Stimulated activated CD8-positive, alpha-beta memory T cell treated with anti-CD3 and anti-CD28 coated beads, Interleukin-15, amount 100 ng/mL, for 4 hours (primary cell): Measurements from ENCODE around the gene ENPP6.

Experiments used
- DNase-seq, 2 donors: peaks; one replicate each; pipeline ENCODE4 v3.0.0-alpha.2; 2020; ENCODE audit warnings: low read depth in 2 of 2

ENPP6 gene

DNA sequence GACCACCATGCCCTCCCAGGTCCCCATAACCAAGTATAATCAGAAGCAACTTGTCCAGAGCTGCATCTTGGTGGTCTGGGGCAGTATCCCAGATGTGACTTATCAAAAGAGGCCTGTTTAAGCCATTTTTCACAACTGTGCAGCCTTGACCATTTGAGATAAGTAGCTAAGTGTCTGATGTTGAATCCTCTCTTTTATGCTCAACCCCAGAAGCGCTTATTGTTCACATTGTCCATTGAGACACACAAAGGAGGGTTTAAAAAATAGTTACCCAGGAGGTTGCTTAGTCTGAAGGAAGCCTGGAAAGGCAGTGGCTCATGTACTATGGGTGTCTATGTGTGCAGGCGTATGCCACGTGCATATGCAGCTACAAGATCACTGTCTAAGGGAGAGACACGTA, 27.0 kb downstream of the ENPP6 start:
- no peak for DNase-seq

- DNase-seq: no peak
Observed at GRCh38 chr4:184189966-184190365, 27.7 kb downstream of the ENPP6 start.

GRCh38 chr4:184188443-184189400, 29.0 kb downstream of the ENPP6 start:
- DNase-seq: no peak

GRCh38 chr4:184177271-184177670, 40.4 kb downstream of the ENPP6 start:
- DNase-seq: no peak

GRCh38 chr4:184174571-184175488, 42.8 kb downstream of the ENPP6 start:
- no peak for DNase-seq

- no peak for DNase-seq
Observed at GRCh38 chr4:184171011-184171410, 46.7 kb downstream of the ENPP6 start.

DNA sequence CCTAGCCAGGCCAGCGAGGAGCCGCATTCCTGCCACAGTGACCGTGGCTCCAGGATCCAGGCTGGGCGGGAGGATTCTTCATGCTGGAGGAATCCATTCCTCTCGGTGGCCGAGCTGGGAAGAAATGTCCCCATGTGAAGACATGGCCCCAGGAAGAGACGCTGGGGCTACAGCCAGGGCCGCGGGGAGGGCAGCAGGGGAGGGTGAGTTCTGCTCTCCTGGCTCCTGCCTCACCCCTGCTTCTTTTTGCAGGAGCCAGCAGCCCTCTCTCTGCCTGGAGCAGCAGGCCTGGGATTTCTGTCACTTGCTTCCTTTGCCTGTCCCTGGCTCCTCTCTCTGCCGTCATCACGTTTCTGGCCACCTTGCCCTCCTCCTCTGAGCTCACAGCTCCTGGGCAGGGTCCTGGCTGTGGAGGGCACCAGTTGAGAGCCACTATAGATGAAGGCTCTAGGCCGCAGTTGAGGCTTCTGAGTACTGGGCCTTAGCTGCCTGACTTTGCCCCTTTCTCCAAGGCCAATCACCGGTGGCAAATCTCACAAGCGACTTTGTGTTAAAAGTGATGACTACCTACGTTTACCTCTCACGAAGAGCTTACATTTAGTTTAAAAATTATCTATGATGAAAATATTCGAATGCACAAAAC, 48.3 kb downstream of the ENPP6 start:
- DNase-seq: no peak

- DNase-seq: peak in 1 of 2 donors; percentile 21
Observed at GRCh38 chr4:184168406-184169019, 49.2 kb downstream of the ENPP6 start.

- DNase-seq: no peak
Observed at GRCh38 chr4:184167576-184167975, 50.1 kb downstream of the ENPP6 start.

DNA sequence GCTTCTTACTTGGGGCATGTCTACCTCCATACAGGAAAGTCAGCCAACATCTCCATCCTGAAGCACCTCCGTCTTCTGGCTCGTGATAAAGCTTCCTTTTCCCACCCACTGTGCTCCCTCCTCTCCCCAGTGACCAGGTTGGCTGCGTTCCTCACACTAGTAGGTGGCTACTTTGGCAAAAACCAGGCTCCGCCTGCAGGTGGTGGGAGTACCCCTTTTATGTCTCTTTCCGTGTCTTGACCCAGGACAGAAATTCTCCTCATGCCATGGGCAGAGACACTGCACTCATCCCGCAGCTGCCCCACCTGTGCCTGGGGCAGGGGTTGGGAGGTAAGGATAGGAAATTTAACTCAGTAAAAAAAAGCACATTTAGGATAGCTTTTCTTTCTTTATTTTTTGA, 50.9 kb downstream of the ENPP6 start:
- DNase-seq: no peak

DNA sequence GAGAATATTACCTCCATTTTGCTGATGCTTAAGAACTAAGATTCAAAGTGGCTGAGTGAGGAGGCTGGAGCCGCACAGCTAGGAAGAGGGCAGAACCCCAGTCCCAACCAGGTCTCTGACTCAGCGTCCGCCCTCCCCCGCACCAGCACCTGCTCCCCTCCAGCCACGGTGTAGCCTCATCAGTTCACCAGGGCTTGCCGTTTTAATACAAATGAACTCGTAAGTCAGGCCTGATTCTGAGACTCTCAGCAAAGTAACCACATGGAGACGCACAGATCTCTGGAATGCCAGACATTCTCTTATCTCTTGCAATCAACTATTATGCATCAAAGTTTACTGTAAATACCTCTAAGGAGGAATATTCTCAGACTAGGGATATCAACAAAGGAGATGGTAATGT, 52.4 kb downstream of the ENPP6 start:
- no peak for DNase-seq

DNA sequence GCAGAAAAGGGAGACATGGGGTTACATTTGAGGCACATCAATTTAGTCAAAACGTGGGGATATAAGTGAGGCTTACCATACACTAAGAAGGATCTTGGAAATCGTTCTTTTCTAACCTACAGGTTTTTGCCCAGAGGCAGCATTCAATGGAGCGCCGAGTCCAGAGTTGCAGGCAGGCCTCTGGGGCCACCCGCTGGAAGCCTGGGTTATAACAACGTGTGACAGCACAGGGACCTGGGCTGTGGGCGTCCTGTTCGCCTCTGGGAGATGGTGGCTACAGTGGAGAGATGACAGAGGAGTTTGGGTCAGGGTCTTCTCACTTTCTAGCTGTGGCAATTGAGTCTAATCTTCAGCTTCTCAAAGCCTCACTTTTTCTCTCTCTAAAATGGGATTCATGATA, 53.9 kb downstream of the ENPP6 start:
- no peak for DNase-seq

GRCh38 chr4:184162596-184162995, 55.1 kb downstream of the ENPP6 start:
- DNase-seq: no peak

DNA sequence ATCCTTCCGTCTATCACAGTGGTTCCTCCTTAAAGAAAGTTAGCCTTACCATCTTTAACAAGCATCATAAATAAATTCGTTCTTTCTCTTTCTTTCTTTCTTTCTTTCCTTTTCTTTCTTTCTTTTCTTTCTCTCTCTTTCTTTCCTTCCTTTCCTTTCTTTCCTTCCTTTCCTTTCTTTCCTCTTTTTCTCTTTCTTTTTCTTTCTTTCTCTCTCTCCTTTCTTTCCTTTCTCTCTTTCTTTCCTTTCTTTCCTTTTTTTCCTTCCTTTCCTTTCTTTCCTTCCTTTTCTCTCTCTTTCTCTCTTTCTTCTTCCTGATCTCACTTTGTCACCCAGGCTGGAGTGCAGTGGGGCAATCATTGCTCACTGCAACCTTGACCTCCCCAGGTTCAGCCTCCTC, 60.4 kb downstream of the ENPP6 start:
- DNase-seq: no peak

DNA sequence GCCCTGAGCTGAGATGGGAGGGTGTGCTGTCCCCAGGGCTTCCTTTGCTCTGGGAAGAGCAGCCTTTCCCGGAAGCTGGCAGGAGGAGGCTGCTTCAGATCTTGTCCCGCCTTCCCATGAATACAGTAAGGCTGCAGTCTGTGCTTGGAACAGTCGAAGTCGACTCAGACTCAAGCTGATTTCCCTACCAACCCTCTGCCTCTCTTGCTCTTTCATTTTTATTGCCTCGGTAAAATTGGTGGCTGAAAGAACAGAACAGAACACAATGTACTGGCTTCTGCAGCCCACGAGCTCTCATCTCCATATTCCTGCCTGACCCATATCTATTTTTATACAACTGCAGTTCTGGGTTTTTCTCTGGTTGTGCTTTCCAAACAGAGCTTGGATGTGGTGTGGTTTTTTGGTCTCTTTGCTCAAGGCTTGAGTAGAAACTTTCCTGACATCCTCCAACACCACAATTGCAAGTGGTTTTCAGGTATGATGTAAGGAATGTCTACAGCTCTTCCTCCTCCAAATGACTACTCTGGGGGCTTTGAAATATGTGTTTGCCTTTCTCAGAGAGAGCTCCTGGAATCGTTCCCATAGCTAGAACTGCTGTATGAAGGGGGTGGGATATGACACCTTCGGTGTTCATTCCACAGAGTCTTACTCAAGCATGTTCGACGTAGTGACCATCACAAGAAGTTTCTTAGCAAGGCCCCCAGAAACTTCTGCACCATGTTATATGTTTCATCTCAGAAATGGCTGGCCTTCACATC, 61.3 kb downstream of the ENPP6 start:
- DNase-seq: no peak

- DNase-seq: no peak
Observed at GRCh38 chr4:184154199-184154598, 63.5 kb downstream of the ENPP6 start.

DNA sequence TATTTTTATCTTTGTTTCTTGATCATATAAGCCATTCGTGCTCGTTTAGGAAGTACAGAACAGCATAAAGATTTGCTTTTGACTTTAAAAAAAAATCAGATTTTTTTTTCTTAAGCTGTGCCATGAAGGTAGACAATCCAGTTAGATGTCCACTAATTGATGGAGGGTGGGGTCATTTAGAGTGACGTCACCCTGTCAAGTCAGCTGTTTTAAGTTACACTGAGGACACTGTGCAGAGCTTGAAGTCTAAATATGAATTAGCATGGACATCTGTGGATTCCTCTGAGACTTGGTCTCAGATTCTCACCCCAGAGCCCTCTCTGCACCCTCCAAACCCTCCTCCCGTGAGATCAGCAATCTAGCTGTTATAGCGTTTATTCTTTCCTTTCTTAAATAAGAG, 63.9 kb downstream of the ENPP6 start:
- no peak for DNase-seq

- no peak for DNase-seq
Observed at GRCh38 chr4:184151988-184152485, 65.6 kb downstream of the ENPP6 start.

DNA sequence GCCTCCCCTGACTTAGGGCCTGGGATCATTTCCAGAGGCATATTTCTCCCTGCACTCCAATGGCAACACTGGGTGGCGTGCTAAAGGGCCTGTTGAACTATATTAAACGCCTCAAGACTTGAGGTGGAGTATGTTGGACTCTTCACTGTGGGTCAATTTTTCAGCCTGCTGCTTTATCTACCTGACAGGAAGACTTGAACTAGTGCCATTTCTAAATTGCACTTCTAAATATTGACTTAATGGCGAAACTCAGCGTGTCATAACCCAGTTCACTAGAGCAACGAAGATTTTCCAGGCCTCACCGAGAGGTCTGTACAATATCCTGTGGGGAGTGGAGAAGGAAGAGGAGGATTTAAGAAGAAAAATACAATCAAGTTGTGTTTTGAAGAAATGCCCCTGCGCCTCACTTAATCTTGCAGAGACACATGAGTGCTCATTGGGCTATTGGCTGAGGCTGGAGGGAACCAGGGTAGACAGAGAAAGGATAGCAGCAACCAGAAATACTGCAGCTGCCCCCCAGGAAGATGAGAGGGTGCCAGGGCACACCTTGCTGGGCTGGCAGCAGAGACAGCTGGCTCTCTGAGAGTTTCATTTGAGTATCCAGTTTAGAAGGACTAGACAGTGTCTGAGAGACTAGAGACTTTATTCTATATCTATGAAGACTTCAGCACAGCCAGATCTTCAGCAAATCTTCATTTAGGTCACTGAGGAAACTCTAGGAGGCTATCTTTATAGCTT, 67.4 kb downstream of the ENPP6 start:
- DNase-seq: no peak
